ENCODE measurements around the gene GALNT9.

DNA sequence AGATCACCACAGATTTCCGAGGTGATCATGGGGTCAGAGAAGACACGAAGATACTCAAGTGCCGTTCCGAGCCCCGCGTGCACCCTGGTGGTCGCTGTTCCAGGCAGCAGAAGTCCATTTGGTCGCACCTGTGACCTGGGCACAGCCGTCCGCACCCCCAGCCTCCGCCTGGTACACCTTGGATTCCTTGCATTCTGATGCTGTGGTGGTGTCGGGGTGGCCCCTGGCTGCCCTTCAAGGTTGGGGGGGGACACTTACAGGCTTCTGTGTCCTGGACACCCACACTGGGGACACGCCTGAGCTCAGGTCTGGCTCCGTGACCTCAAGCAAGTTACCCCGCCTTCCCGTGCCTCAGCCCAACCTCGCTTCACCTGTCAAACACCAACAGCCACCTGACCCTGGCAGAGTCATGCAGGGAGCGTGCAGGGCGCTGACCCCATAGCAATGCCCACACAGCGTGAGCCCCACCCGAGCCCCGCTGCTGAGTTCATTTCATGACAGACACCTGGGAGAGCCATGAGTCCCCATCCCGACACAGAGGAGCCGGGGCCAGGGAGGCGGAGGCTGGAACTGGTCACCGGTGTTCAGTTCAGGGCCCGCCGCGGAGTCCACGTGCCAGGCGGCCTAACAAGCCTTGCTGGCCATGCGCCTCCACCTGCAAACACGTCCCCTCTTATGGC, 17.9 kb upstream of the GALNT9 start:
- TF ChIP-seq, protein P1, sequence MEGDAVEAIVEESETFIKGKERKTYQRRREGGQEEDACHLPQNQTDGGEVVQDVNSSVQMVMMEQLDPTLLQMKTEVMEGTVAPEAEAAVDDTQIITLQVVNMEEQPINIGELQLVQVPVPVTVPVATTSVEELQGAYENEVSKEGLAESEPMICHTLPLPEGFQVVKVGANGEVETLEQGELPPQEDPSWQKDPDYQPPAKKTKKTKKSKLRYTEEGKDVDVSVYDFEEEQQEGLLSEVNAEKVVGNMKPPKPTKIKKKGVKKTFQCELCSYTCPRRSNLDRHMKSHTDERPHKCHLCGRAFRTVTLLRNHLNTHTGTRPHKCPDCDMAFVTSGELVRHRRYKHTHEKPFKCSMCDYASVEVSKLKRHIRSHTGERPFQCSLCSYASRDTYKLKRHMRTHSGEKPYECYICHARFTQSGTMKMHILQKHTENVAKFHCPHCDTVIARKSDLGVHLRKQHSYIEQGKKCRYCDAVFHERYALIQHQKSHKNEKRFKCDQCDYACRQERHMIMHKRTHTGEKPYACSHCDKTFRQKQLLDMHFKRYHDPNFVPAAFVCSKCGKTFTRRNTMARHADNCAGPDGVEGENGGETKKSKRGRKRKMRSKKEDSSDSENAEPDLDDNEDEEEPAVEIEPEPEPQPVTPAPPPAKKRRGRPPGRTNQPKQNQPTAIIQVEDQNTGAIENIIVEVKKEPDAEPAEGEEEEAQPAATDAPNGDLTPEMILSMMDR (IDR thresholded peaks at IDR 0.05; ENCODE audit: insufficient read depth, low read depth, low read length): no peak
- no peak for TF ChIP-seq EZH2 (IDR thresholded peaks at IDR 0.05; ENCODE audit: insufficient read depth, low read length)

Data from astrocyte (in vitro differentiated cells and primary cell).